IMR-90 (cell line): Measurements from ENCODE around the gene UBASH3A. TPM values are rescaled to one million over a fixed set of nuclear protein-coding genes. Genes with fewer than 3 reads are reported as not detected.

Experiments
- ATAC-seq: fragments of 200-7000 bp; cut with Tn5 transposase; 2 replicates; pipeline ENCODE4 v1.9.1; 2020; ENCODE audit warnings: low read depth, mild to moderate bottlenecking, moderate library complexity
- BruUV-seq: library from RNA; stranded (reverse); fragments of 400-500 nt; replicated peaks from 2 replicates; lab custom pipeline; 2021; lab: Mats Ljungman, UMichigan
- CTCF ChIA-PET: fragments of 300-600 bp; formaldehyde crosslinking; extraction: SDS; loops from one replicate; lab custom pipeline; 2021; ENCODE audit warnings: antibody characterized with exemption; lab: Yijun Ruan, JAX
- POLR2A ChIA-PET: fragments of 300-600 bp; sonication (Branson Sonifier 250); formaldehyde crosslinking; loops from one replicate; lab custom pipeline; 2022; ENCODE audit warnings: antibody characterized with exemption; ENCODE audit not compliant: unreplicated experiment; lab: Charles Lee
- DNase-seq: peaks from one replicate; pipeline ENCODE4 v3.0.0; 2013
- H2AFZ ChIP-seq: replicated peaks from 2 replicates; pipeline ENCODE3; 2013; ENCODE audit warnings: low read length, mild to moderate bottlenecking; ENCODE audit not compliant: poor library complexity
- H2AK5ac ChIP-seq: 2 replicates; pipeline ENCODE4 v1.6.1; 2013; ENCODE audit warnings: low read depth, low read length, inconsistent platforms
- H2AK9ac ChIP-seq: replicated peaks from 2 replicates; pipeline ENCODE3; 2013; ENCODE audit warnings: mild to moderate bottlenecking, low read depth, low read length, moderate library complexity; ENCODE audit not compliant: poor library complexity
- H2BK120ac ChIP-seq: 2 replicates; pipeline ENCODE4 v1.6.1; 2013; ENCODE audit warnings: low read depth, low read length, inconsistent platforms
- H2BK15ac ChIP-seq: 3 replicates; pipeline ENCODE4 v1.6.1; 2013; ENCODE audit warnings: low read depth, low read length, inconsistent platforms
- H2BK20ac ChIP-seq: 2 replicates; pipeline ENCODE4 v1.6.1; 2013; ENCODE audit warnings: low read depth, mild to moderate bottlenecking, inconsistent platforms, low read length, moderate library complexity
- H2BK5ac ChIP-seq: 2 replicates; pipeline ENCODE4 v1.6.1; 2013; ENCODE audit warnings: mild to moderate bottlenecking, low read depth, low read length, inconsistent platforms; ENCODE audit not compliant: poor library complexity, severe bottlenecking
- H3K14ac ChIP-seq: replicated peaks from 2 replicates; pipeline ENCODE4 v1.6.1; 2013; ENCODE audit warnings: low read depth, low read length, inconsistent platforms
- H3K18ac ChIP-seq: 2 replicates; pipeline ENCODE4 v1.6.1; 2013; ENCODE audit warnings: low read depth, low read length, control low read depth
- H3K23ac ChIP-seq: 2 replicates; pipeline ENCODE4 v1.6.1; 2013; ENCODE audit warnings: low read depth, low read length, inconsistent platforms
- H3K27ac ChIP-seq: 2 replicates; pipeline ENCODE4 v1.5.1; 2013; ENCODE audit warnings: mild to moderate bottlenecking, control low read depth, low read length; ENCODE audit not compliant: insufficient read depth
- H3K27me3 ChIP-seq: 2 replicates; pipeline ENCODE4 v1.6.1; 2013; ENCODE audit warnings: low read length; ENCODE audit not compliant: control insufficient read depth, insufficient read depth
- H3K36me3 ChIP-seq: 2 replicates; pipeline ENCODE4 v1.6.1; 2013; ENCODE audit warnings: low read length, mixed read lengths; ENCODE audit not compliant: control insufficient read depth, insufficient read depth
- H3K4ac ChIP-seq: 2 replicates; pipeline ENCODE4 v1.6.1; 2013; ENCODE audit warnings: low read depth, low read length, inconsistent platforms
- H3K4me1 ChIP-seq: 2 replicates; pipeline ENCODE4 v1.6.1; 2013; ENCODE audit warnings: low read length, mixed read lengths; ENCODE audit not compliant: control insufficient read depth, insufficient read depth
- H3K4me2 ChIP-seq: 2 replicates; pipeline ENCODE4 v1.6.1; 2013; ENCODE audit warnings: low read depth, mild to moderate bottlenecking, control low read depth, low read length, moderate library complexity
- H3K4me3 ChIP-seq: 2 replicates; pipeline ENCODE4 v1.5.1; 2013; ENCODE audit warnings: low read depth, mild to moderate bottlenecking, control low read depth, low read length, moderate library complexity; ENCODE audit not compliant: insufficient read depth
- H3K56ac ChIP-seq: 2 replicates; pipeline ENCODE4 v1.6.1; 2013; ENCODE audit warnings: low read length, inconsistent platforms; ENCODE audit not compliant: insufficient read depth; ENCODE audit errors: extremely low read depth
- H3K79me1 ChIP-seq, 2 experiments: 2 replicates each; pipeline ENCODE4 v1.6.1; 2013; ENCODE audit warnings: low read length in 2 of 2, inconsistent platforms in 1 of 2, low read depth in 1 of 2
- H3K9ac ChIP-seq: 2 replicates; pipeline ENCODE4 v1.6.1; 2013; ENCODE audit warnings: low read depth, low read length, control low read depth
- H3K9me1 ChIP-seq: 2 replicates; pipeline ENCODE4 v1.6.1; 2013; ENCODE audit warnings: low read length, inconsistent platforms; ENCODE audit not compliant: insufficient read depth
- H3K9me3 ChIP-seq: 2 replicates; pipeline ENCODE4 v1.6.1; 2013; ENCODE audit warnings: low read length; ENCODE audit not compliant: control insufficient read depth, insufficient read depth
- H4K20me1 ChIP-seq: 2 replicates; pipeline ENCODE4 v1.6.1; 2013; ENCODE audit warnings: low read length, inconsistent platforms; ENCODE audit not compliant: insufficient read depth
- H4K5ac ChIP-seq: 2 replicates; pipeline ENCODE4 v1.6.1; 2013; ENCODE audit warnings: mild to moderate bottlenecking, low read depth, low read length, control low read depth
- H4K8ac ChIP-seq, 2 experiments: 2 replicates each; pipeline ENCODE4 v1.6.1; 2013; ENCODE audit warnings: low read depth in 2 of 2, low read length in 2 of 2, control low read depth in 1 of 2, inconsistent platforms in 1 of 2
- H4K91ac ChIP-seq: 2 replicates; pipeline ENCODE4 v1.6.1; 2013; ENCODE audit warnings: low read depth, low read length, inconsistent platforms; ENCODE audit not compliant: insufficient read depth
- CEBPB ChIP-seq: IDR thresholded peaks from 2 replicates; pipeline ENCODE4 v1.6.1; 2012; ENCODE audit warnings: low read depth, low read length, improper control_type of control experiment
- CHD1 ChIP-seq: IDR thresholded peaks from 2 replicates; pipeline ENCODE4 v1.6.1; 2012; ENCODE audit warnings: low read depth, low read length, improper control_type of control experiment
- MXI1 ChIP-seq: IDR thresholded peaks from 2 replicates; pipeline ENCODE4 v1.6.1; 2012; ENCODE audit warnings: low read depth, mild to moderate bottlenecking, low read length, moderate library complexity, borderline replicate concordance
- POLR2A ChIP-seq: IDR thresholded peaks from 2 replicates; pipeline ENCODE4 v1.6.1; 2012; ENCODE audit warnings: mild to moderate bottlenecking, low read depth, low read length
- USF2 ChIP-seq: fragments of 150-350 bp; IDR thresholded peaks from 2 replicates; pipeline ENCODE4 v1.6.1; 2017; ENCODE audit warnings: mild to moderate bottlenecking, antibody characterized with exemption, low read length, low read depth
- WGBS, 2 experiments: methylation state at CpG; one replicate each; pipeline versions ENCODE4 v1.1.5 to v1.1.7; 2013; ENCODE audit warnings: missing lambda C conversion rate in 2 of 2; ENCODE audit not compliant: insufficient read length in 1 of 2; ENCODE audit errors: extremely low coverage in 2 of 2; 5-methylcytosine and 5-hydroxymethylcytosine counted together
- dilution Hi-C: fragments of 300-500 bp; cut with HindIII; formaldehyde crosslinking; loops from one replicate; pipeline ENCODE4 v1.14.3; 2018; ENCODE audit warnings: low sequenced_read_pairs; ENCODE audit not compliant: unreplicated experiment
- in situ Hi-C: fragments of 300-500 bp; cut with MboI; formaldehyde crosslinking; loops from 3 replicates; pipeline ENCODE4 v1.14.3; 2019; ENCODE audit warnings: low sequenced_read_pairs, inconsistent platforms, mixed read lengths
- intact Hi-C: fragments of 100-400 bp; cut with micrococcal nuclease; formaldehyde crosslinking; loops from 2 replicates; pipeline ENCODE4 v1.10.0; 2022
- polyA plus RNA-seq, 3 experiments: library from polyadenylated mRNA; depleted of rRNA; stranded (reverse); fragments of >200 nt; gene quantifications; 2 replicates each; pipeline ENCODE4 v1.2.3, GENCODE V29; 2012; ENCODE audit warnings: low replicate concordance in 1 of 3
- total RNA-seq: library from RNA; depleted of rRNA; stranded (reverse); fragments of >200 nt; gene quantifications from 2 replicates; pipeline ENCODE4 v1.2.3, GENCODE V29; 2012
- TF ChIP-seq, protein P1 (sequence below): conservative IDR thresholded peaks from 2 replicates; pipeline ENCODE4 v1.5.1; 2012; ENCODE audit warnings: mild to moderate bottlenecking, low read depth, low read length, improper control_type of control experiment

UBASH3A gene
- total and polyA plus RNA-seq, 2 of the 4 experiments (the other 2 are of a cell fraction) = not detected

GRCh38 chr21:42397746-42398394 lies 5.8 kb upstream of the UBASH3A start:
- intact Hi-C loops (no loop called here), in situ Hi-C loops (no loop called here), dilution Hi-C loops (no loop called here)
- H3K14ac ChIP-seq = no peak overlapping the region
- ATAC-seq (no peak), DNase-seq (no peak)
- no peak overlapping the region for H2AK9ac ChIP-seq
- H3K36me3 ChIP-seq = no peaks in the 10 kb centered on the region
- H4K5ac ChIP-seq = no peak overlapping the region
- H3K27me3 ChIP-seq = peaks cover 12% of the 10 kb centered on the region
- H3K23ac ChIP-seq = no peak overlapping the region
- H3K79me1 ChIP-seq = no peaks in the 10 kb centered on the region
- no peak overlapping the region for H4K91ac ChIP-seq
- H3K4me3 ChIP-seq = no peak overlapping the region
- no peak overlapping the region for H3K27ac ChIP-seq
- H4K20me1 ChIP-seq = no peaks in the 10 kb centered on the region
- H3K4ac ChIP-seq = no peak overlapping the region
- 51% methylated on average over 6 of the region's 14 CpGs; no CpG with 5 or more reads in 1 of the 2 experiments for WGBS, 2 experiments
- no peak overlapping the region for H2BK5ac ChIP-seq
- no peak overlapping the region for H3K4me2 ChIP-seq
- TF ChIP-seq POLR2A (no peak), CHD1 (no peak), CEBPB (no peak), USF2 (no peak), MXI1 (no peak)
- TF ChIP-seq, protein P1, sequence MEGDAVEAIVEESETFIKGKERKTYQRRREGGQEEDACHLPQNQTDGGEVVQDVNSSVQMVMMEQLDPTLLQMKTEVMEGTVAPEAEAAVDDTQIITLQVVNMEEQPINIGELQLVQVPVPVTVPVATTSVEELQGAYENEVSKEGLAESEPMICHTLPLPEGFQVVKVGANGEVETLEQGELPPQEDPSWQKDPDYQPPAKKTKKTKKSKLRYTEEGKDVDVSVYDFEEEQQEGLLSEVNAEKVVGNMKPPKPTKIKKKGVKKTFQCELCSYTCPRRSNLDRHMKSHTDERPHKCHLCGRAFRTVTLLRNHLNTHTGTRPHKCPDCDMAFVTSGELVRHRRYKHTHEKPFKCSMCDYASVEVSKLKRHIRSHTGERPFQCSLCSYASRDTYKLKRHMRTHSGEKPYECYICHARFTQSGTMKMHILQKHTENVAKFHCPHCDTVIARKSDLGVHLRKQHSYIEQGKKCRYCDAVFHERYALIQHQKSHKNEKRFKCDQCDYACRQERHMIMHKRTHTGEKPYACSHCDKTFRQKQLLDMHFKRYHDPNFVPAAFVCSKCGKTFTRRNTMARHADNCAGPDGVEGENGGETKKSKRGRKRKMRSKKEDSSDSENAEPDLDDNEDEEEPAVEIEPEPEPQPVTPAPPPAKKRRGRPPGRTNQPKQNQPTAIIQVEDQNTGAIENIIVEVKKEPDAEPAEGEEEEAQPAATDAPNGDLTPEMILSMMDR = no peak
- H2BK15ac ChIP-seq = no peak overlapping the region
- H2BK120ac ChIP-seq = no peak overlapping the region
- no peak overlapping the region for H3K56ac ChIP-seq
- no peak overlapping the region for H2AK5ac ChIP-seq
- no peak overlapping the region for H4K8ac ChIP-seq
- no peak overlapping the region for H2BK20ac ChIP-seq
- no peaks in the 10 kb centered on the region for H3K4me1 ChIP-seq
- H3K18ac ChIP-seq = no peak overlapping the region
- ChIA-PET POLR2A (no interaction called here), CTCF (no interaction called here)
- H2AFZ ChIP-seq = no peak overlapping the region
- no peaks in the 10 kb centered on the region for H3K9me1 ChIP-seq
- H3K9me3 ChIP-seq = no peaks in the 10 kb centered on the region
- no TSS peak for BruUV-seq
- H3K9ac ChIP-seq = no peak overlapping the region
